ENCODE results near the gene DDX24.

DDX24 gene

GRCh38 chr14:94040247-94040646, 40.8 kb downstream of the DDX24 start:
- H3K4me3 ChIP-seq (ENCODE audit: low read depth in 1 of 2, low read length in 1 of 2): no peak overlapping the region
- H3K27ac ChIP-seq: no peak overlapping the region
- no peaks in the 10 kb centered on the region for H3K9me3 ChIP-seq
- H3K27me3 ChIP-seq: no peaks in the 10 kb centered on the region
- H3K36me3 ChIP-seq: peaks cover 14% of the 10 kb centered on the region
- no peak for TF ChIP-seq CTCF (IDR thresholded peaks at IDR 0.05)
- no peaks in the 10 kb centered on the region for H3K4me1 ChIP-seq (ENCODE audit: control insufficient read depth in 1 of 2, insufficient read depth in 1 of 2, low read depth in 1 of 2, low read length in 1 of 2)

- Histone ChIP-seq H3K9me3 (no peaks in the 10 kb centered on the region), H3K27me3 (no peaks in the 10 kb centered on the region), H3K27ac (no peak overlapping the region), H3K4me1 (ENCODE audit: control insufficient read depth in 1 of 2, insufficient read depth in 1 of 2, low read depth in 1 of 2, low read length in 1 of 2) (no peaks in the 10 kb centered on the region), H3K36me3 (peaks cover 6% of the 10 kb centered on the region), H3K4me3 (ENCODE audit: low read depth in 1 of 2, low read length in 1 of 2) (no peak overlapping the region)
- TF ChIP-seq CTCF (IDR thresholded peaks at IDR 0.05): no peak
Observed at GRCh38 chr14:94038921-94039629, 41.9 kb downstream of the DDX24 start.

- H3K9me3 ChIP-seq: no peaks in the 10 kb centered on the region
- no peaks in the 10 kb centered on the region for H3K27me3 ChIP-seq
- peaks cover under 1% of the 10 kb centered on the region for H3K36me3 ChIP-seq
- no peak overlapping the region for H3K4me3 ChIP-seq (ENCODE audit: low read depth in 1 of 2, low read length in 1 of 2)
- no peak for TF ChIP-seq CTCF (IDR thresholded peaks at IDR 0.05)
- no peaks in the 10 kb centered on the region for H3K4me1 ChIP-seq (ENCODE audit: control insufficient read depth in 1 of 2, insufficient read depth in 1 of 2, low read depth in 1 of 2, low read length in 1 of 2)
- no peak overlapping the region for H3K27ac ChIP-seq
Observed at GRCh38 chr14:94038510-94038909, 42.5 kb downstream of the DDX24 start.

- no peaks in the 10 kb centered on the region for H3K9me3 ChIP-seq
- no peak for TF ChIP-seq CTCF (IDR thresholded peaks at IDR 0.05)
- no peaks in the 10 kb centered on the region for H3K36me3 ChIP-seq
- no peaks in the 10 kb centered on the region for H3K4me1 ChIP-seq (ENCODE audit: control insufficient read depth in 1 of 2, insufficient read depth in 1 of 2, low read depth in 1 of 2, low read length in 1 of 2)
- no peak overlapping the region for H3K27ac ChIP-seq
- no peak overlapping the region for H3K4me3 ChIP-seq (ENCODE audit: low read depth in 1 of 2, low read length in 1 of 2)
- no peaks in the 10 kb centered on the region for H3K27me3 ChIP-seq
Observed at GRCh38 chr14:94037954-94038353, 43.0 kb downstream of the DDX24 start.

- no peaks in the 10 kb centered on the region for H3K27me3 ChIP-seq
- H3K4me3 ChIP-seq (ENCODE audit: low read depth in 1 of 2, low read length in 1 of 2): no peak overlapping the region
- no peak overlapping the region for H3K27ac ChIP-seq
- no peaks in the 10 kb centered on the region for H3K36me3 ChIP-seq
- H3K9me3 ChIP-seq: no peaks in the 10 kb centered on the region
- peak; percentile 68 for TF ChIP-seq CTCF (IDR thresholded peaks at IDR 0.05)
- H3K4me1 ChIP-seq (ENCODE audit: control insufficient read depth in 1 of 2, insufficient read depth in 1 of 2, low read depth in 1 of 2, low read length in 1 of 2): no peaks in the 10 kb centered on the region
Observed at GRCh38 chr14:94036313-94037167, 44.5 kb downstream of the DDX24 start.
